ENCODE results near the gene SKOR1.

Gene SKOR1

GRCh38 chr15:67824976-67825880 is at the start of gene SKOR1:
TSS of gene SKOR1 (plus strand) at chr15:67825509. CDS start at chr15:67825603, 94 bp downstream.
- no peak for TF ChIP-seq ZNF274 (IDR thresholded peaks at IDR 0.05; ENCODE audit: low read depth, low read length)
- H3K4me3 ChIP-seq (ENCODE audit: low read length): peak within 1 kb of the TSS; percentile 17; the same call in 1 of the 2 replicates

- no peak overlapping the region for H3K4me3 ChIP-seq (ENCODE audit: low read length)
- TF ChIP-seq ZNF274 (IDR thresholded peaks at IDR 0.05; ENCODE audit: low read depth, low read length): no peak
Observed at GRCh38 chr15:67775998-67776397, 49.3 kb upstream of the SKOR1 start.

GRCh38 chr15:67776600-67776999 is 48.7 kb upstream of the SKOR1 start:
- H3K4me3 ChIP-seq (ENCODE audit: low read length): no peak overlapping the region
- no peak for TF ChIP-seq ZNF274 (IDR thresholded peaks at IDR 0.05; ENCODE audit: low read depth, low read length)

- no peak for TF ChIP-seq ZNF274 (IDR thresholded peaks at IDR 0.05; ENCODE audit: low read depth, low read length)
- H3K4me3 ChIP-seq (ENCODE audit: low read length): no peak overlapping the region
Observed at GRCh38 chr15:67777071-67777470, 48.2 kb upstream of the SKOR1 start.

- no peak for TF ChIP-seq ZNF274 (IDR thresholded peaks at IDR 0.05; ENCODE audit: low read depth, low read length)
Observed at GRCh38 chr15:67777773-67778172, 47.5 kb upstream of the SKOR1 start.

GRCh38 chr15:67778968-67779548 is 46.3 kb upstream of the SKOR1 start:
- H3K4me3 ChIP-seq (ENCODE audit: low read length): no peak overlapping the region
- TF ChIP-seq ZNF274 (IDR thresholded peaks at IDR 0.05; ENCODE audit: low read depth, low read length): no peak

More at GRCh38 chr15:67777773-67778172, 47.5 kb upstream of the SKOR1 start:
- H3K4me3 ChIP-seq (ENCODE audit: low read length): no peak overlapping the region

- H3K4me3 ChIP-seq (ENCODE audit: low read length): no peak overlapping the region
- TF ChIP-seq ZNF274 (IDR thresholded peaks at IDR 0.05; ENCODE audit: low read depth, low read length): no peak
Observed at GRCh38 chr15:67779549-67780111, 45.7 kb upstream of the SKOR1 start.

- no peak overlapping the region for H3K4me3 ChIP-seq (ENCODE audit: low read length)
- no peak for TF ChIP-seq ZNF274 (IDR thresholded peaks at IDR 0.05; ENCODE audit: low read depth, low read length)
Observed at GRCh38 chr15:67781061-67781460, 44.2 kb upstream of the SKOR1 start.

GRCh38 chr15:67781907-67782690 is 43.2 kb upstream of the SKOR1 start:
- TF ChIP-seq ZNF274 (IDR thresholded peaks at IDR 0.05; ENCODE audit: low read depth, low read length): no peak
- H3K4me3 ChIP-seq (ENCODE audit: low read length): no peak overlapping the region

GRCh38 chr15:67782691-67782991 is 42.7 kb upstream of the SKOR1 start:
- no peak for TF ChIP-seq ZNF274 (IDR thresholded peaks at IDR 0.05; ENCODE audit: low read depth, low read length)
- H3K4me3 ChIP-seq (ENCODE audit: low read length): no peak overlapping the region; the same call in 1 of the 2 replicates

- TF ChIP-seq ZNF274 (IDR thresholded peaks at IDR 0.05; ENCODE audit: low read depth, low read length): no peak
- H3K4me3 ChIP-seq (ENCODE audit: low read length): no peak overlapping the region; the same call in 1 of the 2 replicates
Observed at GRCh38 chr15:67783303-67783702, 42.0 kb upstream of the SKOR1 start.

- TF ChIP-seq ZNF274 (IDR thresholded peaks at IDR 0.05; ENCODE audit: low read depth, low read length): no peak
- no peak overlapping the region for H3K4me3 ChIP-seq (ENCODE audit: low read length)
Observed at GRCh38 chr15:67784090-67784781, 41.1 kb upstream of the SKOR1 start.

- no peak overlapping the region for H3K4me3 ChIP-seq (ENCODE audit: low read length)
- no peak for TF ChIP-seq ZNF274 (IDR thresholded peaks at IDR 0.05; ENCODE audit: low read depth, low read length)
Observed at GRCh38 chr15:67784856-67785430, 40.4 kb upstream of the SKOR1 start.
